Measurements from ENCODE around the gene PAQR4. TPM values are rescaled to one million over a fixed set of nuclear protein-coding genes. Genes with fewer than 3 reads are reported as not detected.

Gene PAQR4
- polyA plus RNA-seq, 1 of the 3 experiments (the other 2 are of a cell fraction): 8.8 TPM

- no peaks in the 10 kb centered on the region for H3K27me3 ChIP-seq (ENCODE audit: insufficient read depth)
- peaks cover 6 to 29% of the 10 kb centered on the region in 2 experiments; a peak in 3 of 4 replicates for H3K4me1 ChIP-seq (ENCODE audit: control insufficient read depth in 1 of 2, insufficient read depth in 2 of 2, low read depth in 1 of 2, low read length in 1 of 2)
- no peak within 1 kb of the TSS for H3K9ac ChIP-seq
- peaks cover 8% of the 10 kb centered on the region for H4K20me1 ChIP-seq (ENCODE audit: insufficient read depth)
- H3K9me2 ChIP-seq: no peaks in the 10 kb centered on the region
- peak; percentile 50 for TF ChIP-seq CTCF (IDR thresholded peaks at IDR 0.05)
- no peak for TF ChIP-seq SIN3A (IDR thresholded peaks at IDR 0.05; ENCODE audit: borderline replicate concordance, low read depth, low read length)
- ChIA-PET CTCF (interaction anchor here (0.6 to 8.5 kb wide), 6 partner anchors 11 to 133 kb away, joined by 3 to 111 read pairs (median 6); partner anchors contain the start of gene KREMEN2), POLR2A (no interaction called here)
- peak; percentile 92 for DNase-seq
- peak within 1 kb of the TSS in 1 of 2 experiments; percentile 13; a peak in 1 of 4 replicates for H3K4me3 ChIP-seq (ENCODE audit: low read depth in 2 of 2, low read length in 1 of 2)
- H3K79me2 ChIP-seq (ENCODE audit: insufficient read depth): peaks cover 11% of the 10 kb centered on the region; the same call in 1 of the 2 replicates
- 42% methylated on average over 23 of the region's 52 CpGs for WGBS (ENCODE audit: low lambda C conversion rate)
- H3K9me3 ChIP-seq: no peaks in the 10 kb centered on the region
- no peak within 1 kb of the TSS for H3K27ac ChIP-seq (ENCODE audit: low read depth in 2 of 2, low read length in 1 of 2)
- H3K36me3 ChIP-seq (replicated peaks in 1 of 2; ENCODE audit: control insufficient read depth in 1 of 2, insufficient read depth in 2 of 2, low read length in 1 of 2): peaks cover 4 to 15% of the 10 kb centered on the region in 2 experiments
- peaks cover 22% of the 10 kb centered on the region for H3F3A ChIP-seq (replicated peaks; ENCODE audit: insufficient read depth)
- H3K4me2 ChIP-seq: no peak within 1 kb of the TSS
- H2AFZ ChIP-seq (ENCODE audit: low read depth): no peak within 1 kb of the TSS
These were observed 48.8 kb downstream of the PAQR4 start, which contains the start of gene CLDN6 for GRCh38 chr16:3017794-3018506. Gene CLDN6, minus strand, starts transcription at chr16:3018183. Its CDS starts 2,162 bp downstream, at chr16:3016021.

- H3K9ac ChIP-seq: peak overlapping the region; percentile 100; the same call in 1 of the 2 replicates
- peak overlapping the region; percentile 99 for H3K4me2 ChIP-seq
- TF ChIP-seq POLR2AphosphoS5 (IDR thresholded peaks at IDR 0.05; ENCODE audit: low read depth, low read length): no peak; the same call in 1 of the 2 replicates
- no peak for TF ChIP-seq ZBTB33 (IDR thresholded peaks at IDR 0.05; ENCODE audit: borderline replicate concordance, low read depth)
- no peak for TF ChIP-seq NRF1 (IDR thresholded peaks at IDR 0.05; ENCODE audit: low read depth, low read length)
- no peak for TF ChIP-seq SMC3 (IDR thresholded peaks at IDR 0.05; ENCODE audit: low read depth, low read length)
- no peak for TF ChIP-seq TAF1 (IDR thresholded peaks at IDR 0.05; ENCODE audit: borderline replicate concordance, low read depth, low read length)
- TF ChIP-seq YY1 (IDR thresholded peaks at IDR 0.05; ENCODE audit: low read depth): no peak
- no peak for TF ChIP-seq MAX (IDR thresholded peaks at IDR 0.05; ENCODE audit: low read depth)
- TF ChIP-seq MEF2A (IDR thresholded peaks at IDR 0.05; ENCODE audit: borderline replicate concordance, low read depth): no peak
- TF ChIP-seq REST (IDR thresholded peaks at IDR 0.05; ENCODE audit: low read depth, low read length): no peak
- no peak for TF ChIP-seq NFIC (IDR thresholded peaks at IDR 0.05; ENCODE audit: borderline replicate concordance)
- no peak for TF ChIP-seq RXRA (IDR thresholded peaks at IDR 0.05; ENCODE audit: borderline replicate concordance, low read depth)
- no peak for TF ChIP-seq ELF1 (IDR thresholded peaks at IDR 0.05)
- TF ChIP-seq USF2 (IDR thresholded peaks at IDR 0.05; ENCODE audit: borderline replicate concordance, low read depth, low read length): no peak
- TF ChIP-seq JUND (IDR thresholded peaks at IDR 0.05): no peak
These were observed 50.6 kb downstream of the PAQR4 start for GRCh38 chr16:3019594-3020246.

More at GRCh38 chr16:3019594-3020246, 50.6 kb downstream of the PAQR4 start:
- Histone ChIP-seq H3K27me3 (ENCODE audit: insufficient read depth) (no peaks in the 10 kb centered on the region), H3F3A (replicated peaks; ENCODE audit: insufficient read depth) (peaks cover 31% of the 10 kb centered on the region), H3K27ac (ENCODE audit: low read depth in 2 of 2, low read length in 1 of 2) (peak overlapping the region in 1 of 2 experiments; percentile 99; a peak in 2 of 4 replicates), H3K4me1 (ENCODE audit: control insufficient read depth in 1 of 2, insufficient read depth in 2 of 2, low read depth in 1 of 2, low read length in 1 of 2) (peaks cover 8 to 33% of the 10 kb centered on the region in 2 experiments; a peak in 3 of 4 replicates), H4K20me1 (ENCODE audit: insufficient read depth) (peaks cover 8% of the 10 kb centered on the region), H3K9me3 (no peaks in the 10 kb centered on the region), H3K79me2 (ENCODE audit: insufficient read depth) (peaks cover 11% of the 10 kb centered on the region; the same call in 1 of the 2 replicates), H2AFZ (ENCODE audit: low read depth) (0 out of 2 replicates have a peak overlapping the region, but pooled peaks have one; percentile 81), H3K36me3 (replicated peaks in 1 of 2; ENCODE audit: control insufficient read depth in 1 of 2, insufficient read depth in 2 of 2, low read length in 1 of 2) (peaks cover 4 to 16% of the 10 kb centered on the region in 2 experiments), H3K4me3 (ENCODE audit: low read depth in 2 of 2, low read length in 1 of 2) (peak overlapping the region; percentile 80 to 88), H3K9me2 (no peaks in the 10 kb centered on the region)
- CTCF ChIA-PET: interaction anchor here (0.8 to 8.5 kb wide), 5 partner anchors 12 to 152 kb away, joined by 3 to 111 read pairs (median 4); no protein-coding TSS in a partner anchor
- DNase-seq: no peak
- POLR2A ChIA-PET: interaction anchor here (1.3 to 1.4 kb wide), 2 partner anchors 10 to 15 kb away, joined by 4 to 8 read pairs; no protein-coding TSS in a partner anchor
- WGBS (ENCODE audit: low lambda C conversion rate): 32% methylated on average over 39 of the region's 40 CpGs

All from SK-N-SH (cell line).